SK-MEL-5 (cell line): ENCODE results near the gene GTF3C1. TPM values are rescaled to one million over a fixed set of nuclear protein-coding genes. Genes with fewer than 3 reads are reported as not detected.

ENCODE experiments used
- DNase-seq: peaks from one replicate; pipeline ENCODE4 v3.0.0-alpha.2; 2016; ENCODE audit warnings: low read depth, low spot score
- in situ Hi-C: cut with HindIII; loops from 2 replicates; pipeline ENCODE4 v1.10.0; 2016; ENCODE audit warnings: low sequenced_read_pairs, high pct_unique_total_duplicates, low pct_unique_long_range_greater_than_20kb
- total RNA-seq: library from RNA; depleted of rRNA; stranded (reverse); fragments of >200 nt; shearing (Covaris generic); gene quantifications from 2 replicates; pipeline ENCODE4 v1.2.3, GENCODE V29; 2014

Gene GTF3C1
- total RNA-seq, 1 experiment from 2014 or later = 33.9 TPM

- no peak for DNase-seq
- in situ Hi-C loops = no loop called here
Observed at GRCh38 chr16:27480761-27481160, 69.0 kb downstream of the GTF3C1 start.

- in situ Hi-C loops = no loop called here
- DNase-seq = no peak
Observed at GRCh38 chr16:27476240-27476639, 73.5 kb downstream of the GTF3C1 start.

DNA sequence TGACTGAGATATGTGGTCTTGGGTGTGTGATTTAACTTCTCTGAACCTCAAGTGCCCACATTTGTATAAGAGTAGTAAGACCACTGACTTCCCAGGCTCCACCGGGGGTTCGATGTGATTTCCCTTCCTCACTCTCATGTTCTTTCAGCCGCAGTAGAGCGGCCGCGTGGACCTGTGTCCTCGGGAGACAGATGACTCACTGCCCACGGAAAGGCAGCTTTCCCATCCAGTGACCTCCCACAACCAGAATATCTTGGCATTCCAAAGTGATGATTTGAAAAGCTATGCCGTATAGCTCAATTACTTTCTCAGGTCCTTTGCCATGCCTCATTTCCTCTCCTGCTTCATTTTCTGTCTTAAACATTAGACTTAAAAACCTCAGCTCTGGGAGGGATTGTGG, 74.2 kb downstream of the GTF3C1 start:
- in situ Hi-C loops = no loop called here
- DNase-seq = no peak

DNA sequence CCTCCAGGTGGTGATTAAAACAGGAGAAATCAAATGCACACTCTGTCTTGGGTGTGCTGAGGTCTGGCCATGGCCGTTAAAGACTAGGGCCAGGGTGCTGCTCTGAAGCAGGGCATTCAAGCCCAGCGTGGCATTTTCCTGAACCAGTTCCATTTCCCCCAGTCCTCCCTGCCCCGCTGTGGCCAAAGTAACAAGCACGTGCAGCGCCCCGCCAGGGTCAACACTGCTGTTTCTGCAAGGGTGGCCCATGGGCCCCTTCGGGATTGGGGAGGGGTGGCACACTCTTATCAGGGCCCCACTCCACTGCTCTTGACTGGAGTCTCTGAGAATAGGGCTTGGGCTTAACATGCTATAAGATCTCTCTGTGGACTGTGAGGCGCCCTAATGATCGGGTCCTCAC, 74.8 kb downstream of the GTF3C1 start:
- in situ Hi-C loops = no loop called here
- no peak for DNase-seq

DNA sequence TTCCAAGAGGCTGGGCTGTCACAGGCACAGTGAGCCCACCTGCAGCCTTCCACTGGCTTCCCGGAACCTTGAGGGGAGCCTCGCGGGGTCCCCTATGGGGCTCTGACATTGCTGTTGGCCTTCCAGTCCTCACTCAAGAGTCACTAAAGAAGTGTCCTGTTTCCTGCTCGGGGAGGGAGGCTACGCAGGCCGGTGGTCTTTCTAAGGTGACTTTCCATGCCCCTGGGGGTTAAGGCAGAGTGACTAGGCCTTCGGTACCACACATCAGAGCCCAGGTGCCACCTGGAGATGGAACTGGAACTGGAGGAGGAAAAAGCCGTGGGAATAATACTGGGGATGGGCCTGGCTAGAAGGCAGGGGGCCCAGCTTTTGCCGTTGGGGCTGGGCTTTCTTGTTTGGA, 75.7 kb downstream of the GTF3C1 start:
- no peak for DNase-seq
- in situ Hi-C loops = no loop called here

DNA sequence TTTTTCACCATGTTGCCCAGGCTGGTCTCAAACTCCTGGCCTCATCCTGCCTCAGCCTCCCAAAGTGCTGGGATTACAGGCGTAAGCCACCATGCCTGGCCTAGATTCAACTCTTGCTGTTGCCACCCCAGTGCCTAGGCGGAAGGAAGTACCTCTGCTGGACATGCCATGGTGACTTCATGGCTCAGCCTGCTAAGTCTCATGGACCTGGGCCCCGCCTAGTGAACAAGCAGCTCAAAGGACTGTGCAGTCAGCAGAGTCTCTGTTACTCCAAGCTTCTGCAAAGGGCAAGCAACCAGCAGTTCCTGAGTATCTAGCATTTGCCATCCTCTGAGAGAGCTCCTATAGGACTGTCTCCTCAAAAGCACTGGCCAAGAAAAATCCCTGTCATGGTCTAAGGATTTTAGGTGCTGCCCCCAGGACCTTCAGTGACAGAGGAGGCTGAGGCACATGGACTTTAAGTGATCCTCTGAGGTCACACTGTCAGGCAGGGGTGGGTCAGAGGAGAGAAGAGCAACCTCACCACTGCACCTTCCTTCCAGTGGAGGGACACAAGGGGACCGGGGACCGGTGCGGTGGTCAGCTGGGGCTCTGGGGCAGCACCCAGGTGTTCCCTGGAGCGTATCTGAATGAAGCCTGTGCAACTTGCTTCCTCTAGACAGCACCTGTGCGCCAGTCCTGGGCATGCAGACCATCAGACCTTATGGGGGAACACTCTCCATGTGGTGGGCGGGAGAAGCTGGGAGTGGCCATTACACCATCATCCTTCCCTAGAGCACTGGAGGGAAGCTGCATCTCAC, 76.4 kb downstream of the GTF3C1 start:
- in situ Hi-C loops = no loop called here
- DNase-seq = no peak

DNA sequence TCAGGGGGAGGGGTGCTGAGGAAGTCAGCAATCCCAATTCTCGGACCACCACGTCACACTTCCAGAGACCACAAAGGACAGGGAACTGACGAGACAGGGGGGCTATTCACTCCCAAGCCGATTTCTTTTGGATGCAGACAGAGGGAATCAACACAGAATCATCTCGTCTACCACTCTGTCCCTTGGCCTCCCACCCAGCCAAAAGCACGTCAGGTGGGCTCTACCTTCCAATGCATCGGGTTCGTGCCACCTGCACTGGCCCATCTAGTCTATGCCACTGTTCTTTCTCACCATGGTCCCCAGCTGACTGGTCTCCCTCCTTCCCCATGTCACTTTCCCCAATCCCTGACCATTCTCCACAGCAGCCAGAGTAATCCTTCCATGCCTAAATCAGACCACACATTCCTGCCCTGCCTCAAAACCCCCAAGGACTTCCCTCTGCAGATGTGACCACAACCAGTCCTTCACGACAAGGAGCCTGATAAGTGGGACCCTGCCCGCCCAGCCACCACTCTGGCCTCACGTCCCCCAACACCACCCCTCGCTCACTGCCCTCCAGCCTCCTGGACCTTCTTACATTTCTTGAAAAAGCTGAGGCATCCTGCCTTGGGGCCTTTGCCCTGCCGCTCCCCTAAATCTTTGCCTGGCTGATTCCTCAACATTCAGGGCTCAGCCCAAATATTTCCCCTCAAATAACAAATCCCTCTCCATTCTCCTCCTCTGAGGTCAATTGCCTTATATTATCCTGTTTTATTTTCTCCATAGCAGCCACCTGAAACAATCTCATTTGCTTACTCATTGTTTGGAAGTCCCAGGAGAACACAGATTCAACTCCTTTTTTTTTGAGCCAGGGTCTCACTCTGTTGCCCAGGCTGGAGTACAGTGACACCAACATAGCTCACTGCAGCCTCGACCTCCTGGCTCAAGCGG, 77.4 kb downstream of the GTF3C1 start:
- in situ Hi-C loops = no loop called here
- no peak for DNase-seq

DNA sequence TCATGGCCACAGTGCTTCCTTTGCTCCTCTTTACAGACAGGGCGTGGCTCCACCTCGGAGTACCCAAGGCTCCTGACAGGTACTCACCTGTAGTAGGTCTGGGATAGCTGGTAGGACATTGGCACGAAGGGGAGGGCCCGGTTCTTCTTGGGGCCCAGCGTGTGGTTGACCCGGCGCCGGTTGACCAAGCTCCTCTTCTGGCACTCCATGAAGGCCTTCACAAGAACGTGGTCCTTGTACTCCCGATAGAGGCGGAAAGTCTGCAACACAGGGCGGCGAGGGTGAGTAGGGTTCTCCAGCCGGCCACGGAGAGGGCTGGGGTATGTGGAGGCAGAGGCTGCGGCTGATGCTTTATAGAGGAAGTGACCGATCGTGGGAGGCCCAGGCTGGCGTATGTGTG, 78.1 kb downstream of the GTF3C1 start:
- in situ Hi-C loops = no loop called here
- no peak for DNase-seq

- DNase-seq = no peak
- in situ Hi-C loops = no loop called here
Observed at GRCh38 chr16:27470567-27471431, 78.9 kb downstream of the GTF3C1 start.

DNA sequence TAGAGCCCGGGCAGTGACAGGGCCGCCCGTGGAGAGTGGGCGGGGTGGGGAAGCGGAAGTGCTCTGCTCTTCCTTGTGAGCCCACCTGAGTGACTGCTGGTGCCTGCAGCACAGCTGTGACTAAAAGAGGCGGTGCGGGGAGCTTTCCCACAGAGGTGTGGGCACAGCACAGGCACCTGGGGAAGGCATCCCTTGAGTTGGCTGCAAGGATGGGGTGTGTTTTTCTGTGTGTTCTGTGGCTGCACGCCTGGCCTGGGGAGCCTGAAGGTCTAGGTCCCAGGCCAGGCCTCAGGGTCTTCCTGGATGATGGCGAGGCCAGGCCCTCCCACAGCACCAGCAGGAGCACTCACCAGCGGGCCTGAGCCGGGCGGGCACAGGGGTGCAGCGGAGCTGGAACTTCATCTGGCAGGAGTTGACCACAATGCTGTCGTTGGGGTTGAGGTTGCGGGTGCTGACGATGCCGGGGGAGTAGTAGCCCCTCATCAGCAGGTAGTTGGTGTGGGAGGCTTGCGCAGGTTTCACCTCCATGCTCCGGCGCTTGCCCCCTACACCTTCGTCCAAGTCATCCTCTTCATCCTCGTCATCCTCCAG, 80.7 kb downstream of the GTF3C1 start:
- no peak for DNase-seq
- in situ Hi-C loops = no loop called here

GRCh38 chr16:27465483-27465879, 84.2 kb downstream of the GTF3C1 start:
- in situ Hi-C loops = no loop called here
- DNase-seq = no peak

DNA sequence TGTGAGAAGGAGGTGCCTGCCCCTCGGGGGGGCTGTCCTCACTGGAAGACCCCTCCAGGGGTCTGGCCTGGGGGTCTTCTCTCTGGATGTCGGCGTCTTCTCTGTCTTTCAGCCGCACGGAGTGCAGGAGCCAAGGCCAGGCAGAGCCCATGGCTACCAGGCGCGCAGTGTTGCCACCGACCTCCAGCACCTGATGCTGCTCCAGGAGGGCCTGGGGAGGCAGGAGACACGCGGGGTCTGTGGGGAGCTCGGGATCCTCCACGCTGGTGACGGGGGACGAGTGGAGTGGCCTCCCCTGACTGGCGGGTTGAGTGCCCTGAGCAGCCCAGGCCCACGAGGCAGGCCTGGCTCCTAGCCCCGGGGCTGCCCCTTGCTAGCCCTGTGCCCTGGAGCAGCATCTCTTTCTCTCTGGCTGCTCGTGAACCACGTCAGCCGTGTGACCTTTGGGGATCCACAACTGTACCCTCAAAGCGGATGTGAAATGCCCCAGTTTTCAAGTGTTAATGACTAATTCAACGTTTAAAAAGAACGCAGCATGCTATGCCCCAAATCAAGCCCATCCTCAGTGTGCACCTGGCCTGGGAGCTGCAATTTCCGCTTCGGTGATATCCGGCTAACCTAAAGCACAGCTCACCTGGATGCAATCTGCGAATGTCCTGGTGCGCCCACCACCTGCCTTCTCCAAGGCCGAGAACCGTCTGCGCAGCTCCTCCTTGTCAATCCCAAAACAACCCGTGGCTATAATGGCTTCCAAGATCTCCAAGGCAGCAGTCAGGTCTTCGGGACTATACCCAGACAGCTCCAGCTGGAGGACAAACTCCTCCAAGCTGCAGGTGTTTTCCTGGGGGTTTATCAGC, 84.9 kb downstream of the GTF3C1 start:
- in situ Hi-C loops = no loop called here
- DNase-seq = no peak

DNA sequence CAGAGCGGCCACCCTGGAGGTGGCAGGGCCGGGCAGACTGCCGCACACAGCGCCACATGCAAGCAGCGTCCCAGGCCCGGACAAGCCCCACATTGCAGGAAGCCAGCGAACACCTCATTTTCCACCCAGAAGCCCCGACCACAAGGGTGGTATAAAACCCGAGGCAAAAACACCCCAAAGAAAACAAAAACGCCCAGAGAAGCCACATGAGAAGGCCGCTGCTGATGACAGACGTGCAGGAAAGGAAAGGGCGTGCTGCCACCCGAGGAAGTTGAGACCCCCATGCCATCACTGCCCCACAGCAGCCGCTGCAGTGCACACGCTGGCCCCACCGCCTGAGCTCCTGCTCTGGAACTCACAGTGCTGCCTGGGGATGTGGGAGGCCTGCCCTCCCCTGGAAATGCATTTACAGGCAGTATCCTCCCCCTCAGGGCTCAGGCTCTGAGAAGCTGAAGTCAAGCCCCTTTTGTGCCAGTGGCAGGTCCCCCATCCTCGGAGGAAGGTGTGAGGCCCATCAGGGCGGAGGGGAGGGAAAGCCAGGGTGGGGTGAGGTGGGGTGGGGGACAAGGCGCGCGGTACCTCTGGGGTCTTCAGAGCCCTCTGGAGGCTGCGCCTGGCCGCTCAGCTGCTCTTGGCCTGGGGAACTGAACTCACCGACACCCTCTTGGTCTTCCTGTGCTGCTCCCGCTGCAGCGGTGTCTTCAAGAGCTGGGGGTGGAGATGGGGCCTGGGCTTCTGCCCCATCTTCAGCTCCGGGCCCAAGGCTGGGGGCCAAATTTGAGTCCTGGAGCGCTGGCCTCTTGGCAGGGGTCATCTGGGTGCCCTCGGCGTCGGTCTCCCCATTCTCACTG, 85.7 kb downstream of the GTF3C1 start:
- in situ Hi-C loops = no loop called here
- no peak for DNase-seq

DNA sequence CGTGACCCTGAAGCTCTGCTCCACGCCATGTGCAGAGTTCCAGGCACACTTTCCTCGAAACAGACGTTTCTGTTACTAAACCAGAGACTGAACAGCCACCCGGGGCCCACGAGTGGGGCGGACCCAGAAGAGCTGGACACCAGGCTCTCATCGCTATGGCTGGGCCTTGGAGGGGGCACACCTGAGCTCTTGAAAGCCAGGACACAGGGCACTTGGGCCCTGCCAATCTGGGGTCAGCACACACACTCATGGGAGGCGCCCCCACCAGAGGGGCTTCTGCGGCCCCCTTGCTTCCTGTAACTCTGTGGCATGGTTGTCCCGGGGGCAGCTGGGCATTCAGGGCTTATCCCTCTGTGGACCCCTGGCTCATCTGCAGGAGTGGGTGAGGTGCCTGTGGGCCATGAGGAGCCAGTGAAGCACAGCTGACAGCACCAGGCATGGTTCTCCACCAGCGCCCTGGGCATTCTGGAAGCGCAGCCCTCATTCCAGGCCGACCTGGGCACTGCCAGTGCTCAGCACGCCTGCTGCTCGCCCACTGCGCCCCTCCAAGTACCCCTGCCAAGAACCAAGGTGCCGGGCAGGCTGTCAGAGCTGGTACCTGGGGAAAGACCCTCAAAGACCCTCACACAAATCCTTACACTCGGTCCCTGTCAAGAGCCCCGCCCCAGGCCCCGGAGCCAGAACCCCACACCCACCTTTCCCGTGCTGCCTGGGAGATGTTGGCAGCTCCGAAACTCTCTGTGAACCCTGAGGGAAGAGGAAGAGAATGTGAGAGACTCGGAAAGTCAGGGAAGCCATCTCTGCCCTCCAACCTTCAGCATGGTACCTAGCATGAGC, 86.6 kb downstream of the GTF3C1 start:
- no peak for DNase-seq
- in situ Hi-C loops = no loop called here

GRCh38 chr16:27462200-27462845, 87.4 kb downstream of the GTF3C1 start:
- DNase-seq = no peak
- in situ Hi-C loops = no loop called here
